Measurements from ENCODE around the gene UCN2.

DNA sequence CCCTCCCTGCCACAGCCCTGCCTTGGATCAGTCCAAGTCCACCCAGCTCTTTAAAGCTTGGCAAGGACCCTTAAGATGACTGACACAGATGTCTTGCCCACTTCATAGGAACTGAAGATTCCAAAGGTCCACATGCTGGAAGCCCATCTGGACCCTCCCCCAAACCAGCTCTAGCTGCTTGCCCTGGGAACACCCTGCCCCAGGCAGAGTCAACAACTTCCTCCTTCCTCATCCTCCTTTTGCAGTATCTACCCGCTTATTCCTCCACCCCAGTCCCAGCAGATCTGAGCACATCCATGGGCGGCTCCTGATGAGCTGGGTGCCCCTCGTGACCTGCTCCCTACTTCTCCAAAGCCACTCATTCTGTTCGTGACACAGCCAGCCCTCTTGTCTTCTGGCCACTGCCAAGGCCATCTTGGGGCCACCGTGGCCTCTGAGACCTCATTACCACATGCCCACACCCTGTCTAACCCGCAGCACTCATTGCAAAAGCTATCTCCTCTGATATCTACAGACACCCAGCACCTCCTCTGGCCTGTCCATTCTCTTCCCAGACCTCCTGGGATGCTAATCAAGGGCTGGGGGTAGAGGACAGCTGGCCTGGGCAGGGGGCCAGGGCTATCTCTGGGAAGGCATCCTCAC is 5.0 kb downstream of the UCN2 start:
- TF ChIP-seq, protein P1, sequence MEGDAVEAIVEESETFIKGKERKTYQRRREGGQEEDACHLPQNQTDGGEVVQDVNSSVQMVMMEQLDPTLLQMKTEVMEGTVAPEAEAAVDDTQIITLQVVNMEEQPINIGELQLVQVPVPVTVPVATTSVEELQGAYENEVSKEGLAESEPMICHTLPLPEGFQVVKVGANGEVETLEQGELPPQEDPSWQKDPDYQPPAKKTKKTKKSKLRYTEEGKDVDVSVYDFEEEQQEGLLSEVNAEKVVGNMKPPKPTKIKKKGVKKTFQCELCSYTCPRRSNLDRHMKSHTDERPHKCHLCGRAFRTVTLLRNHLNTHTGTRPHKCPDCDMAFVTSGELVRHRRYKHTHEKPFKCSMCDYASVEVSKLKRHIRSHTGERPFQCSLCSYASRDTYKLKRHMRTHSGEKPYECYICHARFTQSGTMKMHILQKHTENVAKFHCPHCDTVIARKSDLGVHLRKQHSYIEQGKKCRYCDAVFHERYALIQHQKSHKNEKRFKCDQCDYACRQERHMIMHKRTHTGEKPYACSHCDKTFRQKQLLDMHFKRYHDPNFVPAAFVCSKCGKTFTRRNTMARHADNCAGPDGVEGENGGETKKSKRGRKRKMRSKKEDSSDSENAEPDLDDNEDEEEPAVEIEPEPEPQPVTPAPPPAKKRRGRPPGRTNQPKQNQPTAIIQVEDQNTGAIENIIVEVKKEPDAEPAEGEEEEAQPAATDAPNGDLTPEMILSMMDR (conservative IDR thresholded peaks at IDR 0.05; ENCODE audit: low read length), result peak; percentile 42
- TF ChIP-seq EZH2phosphoT487 (IDR thresholded peaks at IDR 0.05; ENCODE audit: borderline replicate concordance), result no peak
